GM12878 (cell line): ENCODE results near the gene MAP3K10. TPM values are rescaled to one million over a fixed set of nuclear protein-coding genes. Genes with fewer than 3 reads are reported as not detected.

ENCODE experiments used
- ATAC-seq: fragments of 200-7000 bp; cut with Tn5 transposase; 3 replicates; pipeline ENCODE4 v1.9.1; 2020; ENCODE audit warnings: mild to moderate bottlenecking, moderate library complexity
- BruUV-seq: library from RNA; stranded (reverse); fragments of 400-500 nt; replicated peaks from 2 replicates; lab custom pipeline; 2021; lab: Mats Ljungman, UMichigan
- CTCF ChIA-PET: fragments of 300-600 bp; sonication (Branson Sonifier 250); formaldehyde crosslinking; extraction: SDS; loops from one replicate; lab custom pipeline; 2021; ENCODE audit warnings: inconsistent platforms; lab: Yijun Ruan, JAX
- POLR2A ChIA-PET: fragments of 350-600 bp; formaldehyde crosslinking; extraction: SDS; loops from one replicate; lab custom pipeline; 2021; ENCODE audit warnings: inconsistent platforms; lab: Charles Lee
- RAD21 ChIA-PET: fragments of 300-600 bp; sonication (Branson Sonifier 250); formaldehyde crosslinking; loops from one replicate; lab custom pipeline; 2023; ENCODE audit warnings: antibody characterized with exemption; ENCODE audit not compliant: unreplicated experiment; lab: Charles Lee
- SMC1A ChIA-PET: fragments of 300-600 bp; sonication (Branson Sonifier 250); formaldehyde crosslinking; loops from one replicate; lab custom pipeline; 2023; ENCODE audit not compliant: unreplicated experiment, uncharacterized antibody; lab: Charles Lee
- DNase-seq: peaks from one replicate; pipeline ENCODE4 v3.0.0-alpha.2; 2011; ENCODE audit warnings: low read depth, low spot score
- FAIRE-seq: peaks from 3 replicates; lab custom pipeline; 2011; peaks lifted over from hg19 to GRCh38; lab: Jason Lieb, UNC
- H2AFZ ChIP-seq: 2 replicates; pipeline ENCODE4 v1.6.0; 2011; ENCODE audit warnings: low read depth, low read length, control low read depth; ENCODE audit not compliant: control insufficient read depth
- H3K27ac ChIP-seq: 2 replicates; pipeline ENCODE4 v1.5.1; 2011; ENCODE audit warnings: control low read depth; ENCODE audit not compliant: control insufficient read depth, insufficient read depth
- H3K27me3 ChIP-seq, 2 experiments: replicated peaks in 1 of 2; 2 replicates each; pipeline versions ENCODE4 v1.6.0 to v1.6.1; 2011; ENCODE audit warnings: low read length in 1 of 2; ENCODE audit not compliant: control insufficient read depth in 2 of 2, insufficient read depth in 2 of 2
- H3K36me3 ChIP-seq, 2 experiments: 2 replicates each; pipeline ENCODE4 v1.5.1; 2011; ENCODE audit warnings: low read length in 1 of 2; ENCODE audit not compliant: control insufficient read depth in 2 of 2, insufficient read depth in 2 of 2
- H3K4me1 ChIP-seq: 2 replicates; pipeline ENCODE4 v1.6.1; 2011; ENCODE audit warnings: mild to moderate bottlenecking, low read length, moderate library complexity, mixed read lengths; ENCODE audit not compliant: control insufficient read depth, insufficient read depth
- H3K4me2 ChIP-seq: 2 replicates; pipeline ENCODE4 v1.6.0; 2011; ENCODE audit warnings: control low read depth; ENCODE audit not compliant: control insufficient read depth, insufficient read depth
- H3K4me3 ChIP-seq: fragments of 200-600 bp; sonication (generic); 2 replicates; pipeline ENCODE4 v1.5.1; 2016
- H3K79me2 ChIP-seq: 2 replicates; pipeline ENCODE4 v1.6.0; 2011; ENCODE audit warnings: low read length; ENCODE audit not compliant: control insufficient read depth, insufficient read depth
- H3K9ac ChIP-seq: 2 replicates; pipeline ENCODE4 v1.8.0; 2011; ENCODE audit warnings: low read length, control low read depth, mixed read lengths; ENCODE audit not compliant: control insufficient read depth, insufficient read depth
- H3K9me3 ChIP-seq: replicated peaks from 3 replicates; pipeline ENCODE4 v1.5.1; 2011; ENCODE audit warnings: mild to moderate bottlenecking, low read length; ENCODE audit not compliant: control insufficient read depth, insufficient read depth
- H4K20me1 ChIP-seq: 2 replicates; pipeline ENCODE4 v1.6.0; 2011; ENCODE audit not compliant: control insufficient read depth, insufficient read depth
- FOXM1 ChIP-seq: IDR thresholded peaks from 2 replicates; pipeline ENCODE4 v1.6.1; 2012; ENCODE audit warnings: low read depth, mild to moderate bottlenecking, inconsistent platforms, low read length, moderate library complexity
- GABPA ChIP-seq: IDR thresholded peaks from 2 replicates; pipeline ENCODE4 v1.6.1; 2014; ENCODE audit warnings: antibody characterized with exemption, low read depth, mild to moderate bottlenecking, inconsistent platforms
- KDM1A ChIP-seq: fragments of 200-600 bp; sonication (generic); IDR thresholded peaks from 2 replicates; pipeline ENCODE4 v1.6.1; 2016; ENCODE audit warnings: borderline replicate concordance
- POLR2AphosphoS5 ChIP-seq: IDR thresholded peaks from 2 replicates; pipeline ENCODE4 v1.6.1; 2011; ENCODE audit warnings: mild to moderate bottlenecking, low read length, inconsistent platforms
- RAD21 ChIP-seq: IDR thresholded peaks from 2 replicates; pipeline ENCODE4 v1.6.1; 2011; ENCODE audit warnings: mild to moderate bottlenecking, low read depth, low read length, moderate library complexity; ENCODE audit not compliant: insufficient read depth
- ZBED1 ChIP-seq: IDR thresholded peaks from 2 replicates; pipeline ENCODE4 v1.6.1; 2016; ENCODE audit warnings: borderline replicate concordance
- ZSCAN29 ChIP-seq: fragments of 450-650 bp; IDR thresholded peaks from 2 replicates; pipeline ENCODE4 v1.6.1; 2017; ENCODE audit warnings: mild to moderate bottlenecking, moderate library complexity
- WGBS: methylation state at CpG from one replicate; pipeline ENCODE4 v1.1.6; 2016; ENCODE audit warnings: low lambda C conversion rate; ENCODE audit not compliant: insufficient replicate concordance, insufficient coverage; ENCODE audit errors: missing lambda C conversion rate; 5-methylcytosine and 5-hydroxymethylcytosine counted together
- in situ Hi-C: fragments of 300-500 bp; cut with MboI; formaldehyde crosslinking; loops from 9 replicates; pipeline ENCODE4 v1.14.3; 2018; ENCODE audit warnings: mixed read lengths
- intact Hi-C: fragments of 100-400 bp; cut with micrococcal nuclease; formaldehyde crosslinking; loops from one replicate; pipeline ENCODE4 v1.14.2; 2022; ENCODE audit not compliant: unreplicated experiment
- polyA plus RNA-seq, 11 experiments: library from polyadenylated mRNA; depleted of rRNA in 4 of 11; unstranded in 6 of 11; stranded (reverse) in 5 of 11; fragments of >200 nt; fragmentation: Nextera tagmentation in 4 of 11; fragmentation: Illumina TruSeq in 1 of 11; extraction: Ambion mirVana in 4 of 11; extraction: Trizol in 1 of 11; gene quantifications; 1 replicate in 1 of 11; 2 replicates in 10 of 11; pipeline versions ENCODE4 v1.2.1 to v1.2.3, GENCODE V29; 2011 to 2016; ENCODE audit warnings: inconsistent platforms in 2 of 11, missing spikeins in 2 of 11, low read depth in 1 of 11
- total RNA-seq, 4 experiments: library from RNA; depleted of rRNA in 3 of 4; stranded (reverse); fragments of >200 nt in 3 of 4; fragmentation: Illumina TruSeq in 1 of 4; extraction: Trizol in 1 of 4; gene quantifications; 2 replicates each; pipeline versions ENCODE4 v1.2.1 to v1.2.3, GENCODE V29; 2013 to 2021
- TF ChIP-seq, protein P1 (sequence below): IDR thresholded peaks from 2 replicates; pipeline ENCODE4 v1.6.1; 2012; ENCODE audit warnings: improper control_type of control experiment, low read depth, low read length; ENCODE audit not compliant: insufficient replicate concordance
- TF ChIP-seq, protein P2 (sequence below): fragments of 450-650 bp; IDR thresholded peaks from 2 replicates; pipeline ENCODE4 v1.6.1; 2017; ENCODE audit warnings: mild to moderate bottlenecking, moderate library complexity
- TF ChIP-seq, protein P3 (sequence below): IDR thresholded peaks from 2 replicates; pipeline ENCODE4 v1.6.1; 2012; ENCODE audit warnings: mild to moderate bottlenecking, low read depth, low read length

Gene MAP3K10
- total and polyA plus RNA-seq, 10 of the 15 experiments (the other 5 are each of a cell fraction or from before 2014, with no cell fraction given), result 0.11 to 16.6 (median 2.6) TPM

DNA sequence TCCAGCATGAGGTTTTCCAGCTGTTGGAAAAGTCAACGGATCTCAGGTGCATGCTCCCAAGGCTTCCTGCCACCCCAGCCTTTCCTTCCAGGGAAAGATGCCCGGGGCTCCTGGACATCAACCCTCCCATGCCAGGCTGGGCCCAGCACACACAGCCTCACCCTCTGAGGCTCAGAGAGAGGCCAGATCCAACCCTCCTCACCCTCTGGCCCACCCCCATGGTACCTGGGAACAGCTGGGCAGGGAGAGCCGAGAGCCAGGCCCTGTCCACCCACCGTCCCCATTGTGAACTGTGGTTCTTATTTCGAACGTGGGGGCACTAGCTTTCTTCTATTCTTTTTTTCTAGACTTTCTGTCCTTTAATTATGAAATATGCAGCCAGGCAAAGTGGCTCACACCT is 45.1 kb downstream of the MAP3K10 start (continued):
- TF ChIP-seq, protein P1, sequence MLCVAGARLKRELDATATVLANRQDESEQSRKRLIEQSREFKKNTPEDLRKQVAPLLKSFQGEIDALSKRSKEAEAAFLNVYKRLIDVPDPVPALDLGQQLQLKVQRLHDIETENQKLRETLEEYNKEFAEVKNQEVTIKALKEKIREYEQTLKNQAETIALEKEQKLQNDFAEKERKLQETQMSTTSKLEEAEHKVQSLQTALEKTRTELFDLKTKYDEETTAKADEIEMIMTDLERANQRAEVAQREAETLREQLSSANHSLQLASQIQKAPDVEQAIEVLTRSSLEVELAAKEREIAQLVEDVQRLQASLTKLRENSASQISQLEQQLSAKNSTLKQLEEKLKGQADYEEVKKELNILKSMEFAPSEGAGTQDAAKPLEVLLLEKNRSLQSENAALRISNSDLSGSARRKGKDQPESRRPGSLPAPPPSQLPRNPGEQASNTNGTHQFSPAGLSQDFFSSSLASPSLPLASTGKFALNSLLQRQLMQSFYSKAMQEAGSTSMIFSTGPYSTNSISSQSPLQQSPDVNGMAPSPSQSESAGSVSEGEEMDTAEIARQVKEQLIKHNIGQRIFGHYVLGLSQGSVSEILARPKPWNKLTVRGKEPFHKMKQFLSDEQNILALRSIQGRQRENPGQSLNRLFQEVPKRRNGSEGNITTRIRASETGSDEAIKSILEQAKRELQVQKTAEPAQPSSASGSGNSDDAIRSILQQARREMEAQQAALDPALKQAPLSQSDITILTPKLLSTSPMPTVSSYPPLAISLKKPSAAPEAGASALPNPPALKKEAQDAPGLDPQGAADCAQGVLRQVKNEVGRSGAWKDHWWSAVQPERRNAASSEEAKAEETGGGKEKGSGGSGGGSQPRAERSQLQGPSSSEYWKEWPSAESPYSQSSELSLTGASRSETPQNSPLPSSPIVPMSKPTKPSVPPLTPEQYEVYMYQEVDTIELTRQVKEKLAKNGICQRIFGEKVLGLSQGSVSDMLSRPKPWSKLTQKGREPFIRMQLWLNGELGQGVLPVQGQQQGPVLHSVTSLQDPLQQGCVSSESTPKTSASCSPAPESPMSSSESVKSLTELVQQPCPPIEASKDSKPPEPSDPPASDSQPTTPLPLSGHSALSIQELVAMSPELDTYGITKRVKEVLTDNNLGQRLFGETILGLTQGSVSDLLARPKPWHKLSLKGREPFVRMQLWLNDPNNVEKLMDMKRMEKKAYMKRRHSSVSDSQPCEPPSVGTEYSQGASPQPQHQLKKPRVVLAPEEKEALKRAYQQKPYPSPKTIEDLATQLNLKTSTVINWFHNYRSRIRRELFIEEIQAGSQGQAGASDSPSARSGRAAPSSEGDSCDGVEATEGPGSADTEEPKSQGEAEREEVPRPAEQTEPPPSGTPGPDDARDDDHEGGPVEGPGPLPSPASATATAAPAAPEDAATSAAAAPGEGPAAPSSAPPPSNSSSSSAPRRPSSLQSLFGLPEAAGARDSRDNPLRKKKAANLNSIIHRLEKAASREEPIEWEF, result no peak

DNA sequence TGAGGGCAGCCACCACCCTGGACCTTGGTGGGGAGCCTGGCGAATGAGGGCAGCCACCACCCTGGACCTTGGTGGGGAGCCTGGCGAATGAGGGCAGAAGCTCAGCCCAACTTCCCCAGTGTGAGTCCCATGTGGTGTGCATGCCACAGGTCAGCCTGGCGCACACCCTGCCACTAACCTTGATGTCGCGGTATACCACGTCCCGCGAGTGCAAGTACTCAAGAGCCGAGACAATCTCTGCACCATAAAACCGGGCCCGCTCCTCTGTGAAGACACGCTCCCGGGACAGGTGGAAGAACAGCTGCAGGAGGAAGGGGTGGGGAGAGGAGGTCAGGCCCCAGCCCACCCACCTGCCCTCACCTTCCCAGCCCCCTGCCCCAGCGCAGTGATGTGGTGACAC is 46.6 kb downstream of the MAP3K10 start:
- Histone ChIP-seq H3K27me3 (no peaks in the 10 kb centered on the region), H4K20me1 (no peaks in the 10 kb centered on the region), H3K9ac (no peak overlapping the region), H3K79me2 (no peaks in the 10 kb centered on the region), H3K4me3 (no peak overlapping the region), H2AFZ (no peak overlapping the region), H3K4me2 (no peak overlapping the region), H3K4me1 (no peaks in the 10 kb centered on the region), H3K27ac (no peak overlapping the region), H3K9me3 (no peaks in the 10 kb centered on the region), H3K36me3 (peaks cover 27 to 48% of the 10 kb centered on the region in 2 experiments; a peak in 3 of 4 replicates)
- FAIRE-seq (peak; percentile 41), DNase-seq (no peak), ATAC-seq (no peak)
- ChIA-PET RAD21 (no interaction called here), POLR2A (interaction anchor here (0.5 to 0.6 kb wide), 2 partner anchors 188 to 205 kb away, joined by 4 read pairs; no protein-coding TSS in a partner anchor), SMC1A (no interaction called here), CTCF (no interaction called here)
- BruUV-seq, result no TSS peak
- in situ Hi-C loops, result no loop called here
- 95% methylated on average over 14 of the region's 14 CpGs for WGBS
- intact Hi-C loops, result no loop called here
- TF ChIP-seq, protein P2, sequence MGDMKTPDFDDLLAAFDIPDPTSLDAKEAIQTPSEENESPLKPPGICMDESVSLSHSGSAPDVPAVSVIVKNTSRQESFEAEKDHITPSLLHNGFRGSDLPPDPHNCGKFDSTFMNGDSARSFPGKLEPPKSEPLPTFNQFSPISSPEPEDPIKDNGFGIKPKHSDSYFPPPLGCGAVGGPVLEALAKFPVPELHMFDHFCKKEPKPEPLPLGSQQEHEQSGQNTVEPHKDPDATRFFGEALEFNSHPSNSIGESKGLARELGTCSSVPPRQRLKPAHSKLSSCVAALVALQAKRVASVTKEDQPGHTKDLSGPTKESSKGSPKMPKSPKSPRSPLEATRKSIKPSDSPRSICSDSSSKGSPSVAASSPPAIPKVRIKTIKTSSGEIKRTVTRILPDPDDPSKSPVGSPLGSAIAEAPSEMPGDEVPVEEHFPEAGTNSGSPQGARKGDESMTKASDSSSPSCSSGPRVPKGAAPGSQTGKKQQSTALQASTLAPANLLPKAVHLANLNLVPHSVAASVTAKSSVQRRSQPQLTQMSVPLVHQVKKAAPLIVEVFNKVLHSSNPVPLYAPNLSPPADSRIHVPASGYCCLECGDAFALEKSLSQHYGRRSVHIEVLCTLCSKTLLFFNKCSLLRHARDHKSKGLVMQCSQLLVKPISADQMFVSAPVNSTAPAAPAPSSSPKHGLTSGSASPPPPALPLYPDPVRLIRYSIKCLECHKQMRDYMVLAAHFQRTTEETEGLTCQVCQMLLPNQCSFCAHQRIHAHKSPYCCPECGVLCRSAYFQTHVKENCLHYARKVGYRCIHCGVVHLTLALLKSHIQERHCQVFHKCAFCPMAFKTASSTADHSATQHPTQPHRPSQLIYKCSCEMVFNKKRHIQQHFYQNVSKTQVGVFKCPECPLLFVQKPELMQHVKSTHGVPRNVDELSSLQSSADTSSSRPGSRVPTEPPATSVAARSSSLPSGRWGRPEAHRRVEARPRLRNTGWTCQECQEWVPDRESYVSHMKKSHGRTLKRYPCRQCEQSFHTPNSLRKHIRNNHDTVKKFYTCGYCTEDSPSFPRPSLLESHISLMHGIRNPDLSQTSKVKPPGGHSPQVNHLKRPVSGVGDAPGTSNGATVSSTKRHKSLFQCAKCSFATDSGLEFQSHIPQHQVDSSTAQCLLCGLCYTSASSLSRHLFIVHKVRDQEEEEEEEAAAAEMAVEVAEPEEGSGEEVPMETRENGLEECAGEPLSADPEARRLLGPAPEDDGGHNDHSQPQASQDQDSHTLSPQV, result no peak
- TF ChIP-seq, protein P3, sequence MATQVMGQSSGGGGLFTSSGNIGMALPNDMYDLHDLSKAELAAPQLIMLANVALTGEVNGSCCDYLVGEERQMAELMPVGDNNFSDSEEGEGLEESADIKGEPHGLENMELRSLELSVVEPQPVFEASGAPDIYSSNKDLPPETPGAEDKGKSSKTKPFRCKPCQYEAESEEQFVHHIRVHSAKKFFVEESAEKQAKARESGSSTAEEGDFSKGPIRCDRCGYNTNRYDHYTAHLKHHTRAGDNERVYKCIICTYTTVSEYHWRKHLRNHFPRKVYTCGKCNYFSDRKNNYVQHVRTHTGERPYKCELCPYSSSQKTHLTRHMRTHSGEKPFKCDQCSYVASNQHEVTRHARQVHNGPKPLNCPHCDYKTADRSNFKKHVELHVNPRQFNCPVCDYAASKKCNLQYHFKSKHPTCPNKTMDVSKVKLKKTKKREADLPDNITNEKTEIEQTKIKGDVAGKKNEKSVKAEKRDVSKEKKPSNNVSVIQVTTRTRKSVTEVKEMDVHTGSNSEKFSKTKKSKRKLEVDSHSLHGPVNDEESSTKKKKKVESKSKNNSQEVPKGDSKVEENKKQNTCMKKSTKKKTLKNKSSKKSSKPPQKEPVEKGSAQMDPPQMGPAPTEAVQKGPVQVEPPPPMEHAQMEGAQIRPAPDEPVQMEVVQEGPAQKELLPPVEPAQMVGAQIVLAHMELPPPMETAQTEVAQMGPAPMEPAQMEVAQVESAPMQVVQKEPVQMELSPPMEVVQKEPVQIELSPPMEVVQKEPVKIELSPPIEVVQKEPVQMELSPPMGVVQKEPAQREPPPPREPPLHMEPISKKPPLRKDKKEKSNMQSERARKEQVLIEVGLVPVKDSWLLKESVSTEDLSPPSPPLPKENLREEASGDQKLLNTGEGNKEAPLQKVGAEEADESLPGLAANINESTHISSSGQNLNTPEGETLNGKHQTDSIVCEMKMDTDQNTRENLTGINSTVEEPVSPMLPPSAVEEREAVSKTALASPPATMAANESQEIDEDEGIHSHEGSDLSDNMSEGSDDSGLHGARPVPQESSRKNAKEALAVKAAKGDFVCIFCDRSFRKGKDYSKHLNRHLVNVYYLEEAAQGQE, result no peak
- no peak for TF ChIP-seq FOXM1
- TF ChIP-seq GABPA, result no peak
- no peak for TF ChIP-seq ZBED1
- no peak for TF ChIP-seq POLR2AphosphoS5
- no peak for TF ChIP-seq KDM1A
- TF ChIP-seq RAD21, result no peak
- TF ChIP-seq ZSCAN29, result no peak
